ENCODE measurements around the gene CDT1.

DNA sequence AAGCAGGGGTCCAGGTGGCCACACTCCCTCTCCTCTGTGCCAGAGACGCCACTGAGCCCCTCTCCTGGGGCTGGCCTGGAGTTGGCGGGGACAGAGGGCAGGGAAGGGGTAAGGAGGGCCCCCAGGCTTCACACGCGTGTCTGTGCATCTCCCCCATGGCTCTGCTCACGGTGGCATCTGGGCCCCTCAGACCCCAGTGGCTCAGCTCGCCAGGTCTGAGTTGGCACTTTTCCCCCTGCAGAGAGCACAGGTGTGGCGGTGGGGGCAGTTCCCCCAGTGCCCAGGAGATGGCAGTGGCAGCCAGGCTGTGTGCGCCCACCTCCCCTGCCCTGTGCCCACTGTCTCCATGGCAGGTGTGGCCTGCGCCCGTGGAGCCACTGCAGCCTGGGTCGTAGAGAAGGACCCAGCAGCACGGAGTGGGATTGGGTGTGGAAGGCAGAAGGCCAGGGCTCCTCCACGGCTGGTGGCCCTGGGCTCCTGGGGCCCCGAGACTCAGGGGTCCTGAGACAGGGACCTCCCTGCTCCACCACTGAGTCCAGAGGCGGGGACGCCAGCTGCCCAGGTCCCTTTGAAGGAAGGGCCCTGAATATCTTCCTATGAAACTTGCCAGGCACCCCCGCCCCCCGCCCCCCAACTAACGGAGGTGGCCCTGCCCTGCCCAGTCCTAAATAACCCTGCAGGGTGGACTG, 12.5 kb downstream of the CDT1 start:
- TF ChIP-seq POLR2A (IDR thresholded peaks at IDR 0.05; ENCODE audit: low read depth, low read length), result no peak
- TF ChIP-seq POLR2AphosphoS5 (IDR thresholded peaks at IDR 0.05; ENCODE audit: low read depth, low read length), result no peak
- no peak for TF ChIP-seq TAF1 (IDR thresholded peaks at IDR 0.05; ENCODE audit: borderline replicate concordance, low read depth, low read length)
